Brain microvascular endothelial cell (primary cell): Measurements from ENCODE around the gene CBLC.
A peak's percentile ranks its signal among the peaks of the same experiment; 100 is the strongest.

Experiments
- DNase-seq: peaks from one replicate; pipeline ENCODE4 v3.0.0-alpha.2; 2020
- H3K27ac ChIP-seq: fragments of 250-450 bp; sonication (Bioruptor Pico); 2 replicates; pipeline ENCODE4 v1.5.1; 2020; ENCODE audit warnings: mild to moderate bottlenecking, moderate library complexity
- H3K27me3 ChIP-seq: fragments of 250-450 bp; sonication (Bioruptor Pico); replicated peaks from 2 replicates; pipeline ENCODE4 v1.5.1; 2020; ENCODE audit warnings: mild to moderate bottlenecking
- H3K36me3 ChIP-seq: fragments of 250-450 bp; sonication (Bioruptor Pico); replicated peaks from 2 replicates; pipeline ENCODE4 v1.5.1; 2020; ENCODE audit warnings: mild to moderate bottlenecking
- H3K4me3 ChIP-seq: 2 replicates; pipeline ENCODE4 v1.5.1; 2011; ENCODE audit warnings: low read depth, mild to moderate bottlenecking, control low read depth, low read length, moderate library complexity
- in situ Hi-C: cut with HindIII; loops from 2 replicates; pipeline ENCODE4 v1.10.0; 2017; ENCODE audit warnings: low sequenced_read_pairs, low pct_ligation_motif_present
- TF ChIP-seq, protein P1 (sequence below): IDR thresholded peaks from 2 replicates; pipeline ENCODE4 v1.5.1; 2011; ENCODE audit warnings: low read depth, mild to moderate bottlenecking, moderate library complexity, low read length, control low read depth, inconsistent platforms; ENCODE audit errors: missing control alignments

CBLC gene

DNA sequence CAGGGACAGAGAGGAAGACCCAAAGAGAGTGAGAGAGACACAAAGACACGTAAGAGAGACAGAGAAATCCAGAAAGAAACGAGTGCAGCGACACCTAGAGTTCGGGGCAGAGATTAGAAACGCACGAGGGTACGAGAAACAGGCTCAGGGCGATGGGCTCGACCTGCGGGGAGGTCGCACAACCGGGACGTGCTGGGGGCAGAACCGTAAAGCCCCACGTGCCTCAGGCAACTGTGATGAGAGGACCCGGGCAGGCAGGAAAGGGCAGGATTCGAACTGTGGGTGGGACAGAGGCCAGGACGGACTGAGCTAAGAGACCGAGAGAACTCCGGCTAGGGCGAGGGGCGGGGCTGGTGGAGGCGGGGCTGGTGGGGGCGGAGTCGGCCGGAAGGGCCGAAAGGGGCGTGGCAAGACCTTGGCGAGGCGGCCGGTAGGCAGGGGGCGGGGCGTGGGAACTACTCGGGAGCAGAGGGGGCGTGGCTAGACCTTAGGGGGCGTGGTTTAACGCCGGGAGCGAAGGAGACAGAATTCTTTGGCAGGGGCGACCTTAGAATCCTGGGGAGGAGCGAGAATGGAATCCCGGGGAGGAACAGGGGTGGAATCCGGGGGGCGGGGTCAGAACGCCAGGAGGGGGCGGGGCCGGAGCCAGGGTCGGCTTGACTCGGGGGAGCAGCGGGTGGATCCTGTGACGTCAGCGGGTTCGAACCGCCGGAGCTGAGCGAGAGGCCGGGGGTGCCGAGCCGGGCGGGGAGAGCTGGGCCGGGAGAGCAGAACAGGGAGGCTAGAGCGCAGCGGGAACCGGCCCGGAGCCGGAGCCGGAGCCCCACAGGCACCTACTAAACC lies 68.1 kb downstream of the CBLC start, which contains the start of gene NECTIN2:
NECTIN2 (plus strand) TSS at position 686 of the 843 bp plus-strand sequence. CDS start 229 bp downstream, outside the sequence.
- Histone ChIP-seq H3K36me3 (peaks cover 3% of the 10 kb centered on the region), H3K27ac (peak within 1 kb of the TSS; percentile 96), H3K27me3 (no peaks in the 10 kb centered on the region), H3K4me3 (peak within 1 kb of the TSS; percentile 93)
- DNase-seq: peak; percentile 98
- in situ Hi-C loops: no loop called here
- TF ChIP-seq, protein P1, sequence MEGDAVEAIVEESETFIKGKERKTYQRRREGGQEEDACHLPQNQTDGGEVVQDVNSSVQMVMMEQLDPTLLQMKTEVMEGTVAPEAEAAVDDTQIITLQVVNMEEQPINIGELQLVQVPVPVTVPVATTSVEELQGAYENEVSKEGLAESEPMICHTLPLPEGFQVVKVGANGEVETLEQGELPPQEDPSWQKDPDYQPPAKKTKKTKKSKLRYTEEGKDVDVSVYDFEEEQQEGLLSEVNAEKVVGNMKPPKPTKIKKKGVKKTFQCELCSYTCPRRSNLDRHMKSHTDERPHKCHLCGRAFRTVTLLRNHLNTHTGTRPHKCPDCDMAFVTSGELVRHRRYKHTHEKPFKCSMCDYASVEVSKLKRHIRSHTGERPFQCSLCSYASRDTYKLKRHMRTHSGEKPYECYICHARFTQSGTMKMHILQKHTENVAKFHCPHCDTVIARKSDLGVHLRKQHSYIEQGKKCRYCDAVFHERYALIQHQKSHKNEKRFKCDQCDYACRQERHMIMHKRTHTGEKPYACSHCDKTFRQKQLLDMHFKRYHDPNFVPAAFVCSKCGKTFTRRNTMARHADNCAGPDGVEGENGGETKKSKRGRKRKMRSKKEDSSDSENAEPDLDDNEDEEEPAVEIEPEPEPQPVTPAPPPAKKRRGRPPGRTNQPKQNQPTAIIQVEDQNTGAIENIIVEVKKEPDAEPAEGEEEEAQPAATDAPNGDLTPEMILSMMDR: peak; percentile 85

DNA sequence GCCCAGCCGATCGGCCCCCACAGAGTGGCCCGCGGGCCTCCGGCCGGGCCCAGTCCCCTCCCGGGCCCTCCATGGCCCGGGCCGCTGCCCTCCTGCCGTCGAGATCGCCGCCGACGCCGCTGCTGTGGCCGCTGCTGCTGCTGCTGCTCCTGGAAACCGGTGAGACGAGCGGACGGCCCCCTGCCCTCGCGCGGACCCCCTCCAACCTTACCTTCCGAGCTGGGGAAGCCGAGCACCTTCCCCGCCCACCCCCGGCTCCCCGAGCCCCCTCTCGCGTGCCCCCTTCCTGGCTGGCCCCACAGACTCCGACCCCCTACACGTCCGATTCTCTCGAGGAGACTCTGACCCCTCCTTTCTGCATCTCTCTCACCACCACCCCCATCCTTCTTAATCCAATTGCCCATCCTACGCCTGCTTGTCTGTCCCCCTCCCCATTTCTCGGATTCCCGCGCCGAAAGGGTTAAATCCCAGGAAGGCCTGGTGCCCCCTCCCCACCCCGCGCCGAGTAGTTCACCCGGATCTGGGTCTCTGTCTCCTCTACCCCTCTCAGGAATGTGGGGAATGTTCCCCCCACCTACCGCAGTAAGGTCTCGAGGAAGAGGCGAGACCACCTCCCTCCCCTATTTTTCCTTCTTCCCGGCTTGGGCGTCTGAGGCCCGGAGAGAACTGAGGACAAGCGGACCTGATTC lies 68.9 kb downstream of the CBLC start:
- Histone ChIP-seq H3K27me3 (no peaks in the 10 kb centered on the region), H3K4me3 (peak overlapping the region; percentile 93), H3K27ac (peak overlapping the region; percentile 96), H3K36me3 (peaks cover 3% of the 10 kb centered on the region)
- DNase-seq: peak; percentile 16
- in situ Hi-C loops: no loop called here
- TF ChIP-seq, protein P1: no peak

DNA sequence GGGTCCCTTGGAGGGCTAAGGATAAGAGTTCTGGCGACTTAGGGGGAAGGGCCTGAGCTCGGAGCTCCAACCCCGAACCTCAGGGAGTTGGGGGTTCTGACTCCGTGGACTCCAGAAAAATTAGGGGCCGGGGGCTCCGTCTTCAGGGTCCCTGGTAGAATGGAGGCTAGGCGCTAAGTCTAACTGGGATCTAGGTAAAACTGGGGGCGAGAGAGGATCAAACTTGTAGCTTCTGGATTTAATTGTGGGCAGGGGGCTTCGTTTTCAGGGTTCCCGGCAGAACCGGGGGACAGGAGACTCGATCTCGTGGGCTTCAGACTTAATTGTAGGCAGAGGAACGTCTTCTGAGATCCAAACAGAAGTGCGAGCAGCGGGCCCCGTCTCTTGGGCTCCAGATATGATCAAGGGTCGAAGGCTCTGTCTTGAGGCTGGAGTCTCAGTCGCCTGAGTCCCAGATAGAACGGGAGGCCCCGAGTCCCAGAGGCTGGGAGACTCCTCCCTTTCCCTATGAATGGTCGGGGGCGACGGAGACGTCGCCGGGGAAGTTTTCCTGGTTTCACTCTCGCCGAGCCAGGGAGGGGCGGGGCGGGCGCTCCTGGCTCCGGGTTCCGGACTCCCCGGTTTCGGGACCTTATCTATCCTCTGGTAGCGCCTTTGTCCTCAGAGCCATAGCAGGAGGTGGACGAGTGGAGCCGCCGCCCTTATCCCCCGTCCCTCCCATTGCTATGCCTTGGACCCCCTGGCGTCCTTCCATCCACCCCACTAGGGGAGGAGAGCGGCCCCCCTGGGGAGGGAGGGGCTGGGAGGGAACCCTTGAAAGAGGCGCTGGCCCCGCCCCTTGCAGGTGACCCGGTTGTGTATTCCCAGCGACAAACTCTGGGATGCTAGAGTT lies 69.7 kb downstream of the CBLC start:
- peak overlapping the region; percentile 93 for H3K4me3 ChIP-seq
- peaks cover 3% of the 10 kb centered on the region for H3K36me3 ChIP-seq
- H3K27ac ChIP-seq: peak overlapping the region; percentile 96
- peak; percentile 60 for DNase-seq
- in situ Hi-C loops: no loop called here
- H3K27me3 ChIP-seq: no peaks in the 10 kb centered on the region
- TF ChIP-seq, protein P1: no peak

DNA sequence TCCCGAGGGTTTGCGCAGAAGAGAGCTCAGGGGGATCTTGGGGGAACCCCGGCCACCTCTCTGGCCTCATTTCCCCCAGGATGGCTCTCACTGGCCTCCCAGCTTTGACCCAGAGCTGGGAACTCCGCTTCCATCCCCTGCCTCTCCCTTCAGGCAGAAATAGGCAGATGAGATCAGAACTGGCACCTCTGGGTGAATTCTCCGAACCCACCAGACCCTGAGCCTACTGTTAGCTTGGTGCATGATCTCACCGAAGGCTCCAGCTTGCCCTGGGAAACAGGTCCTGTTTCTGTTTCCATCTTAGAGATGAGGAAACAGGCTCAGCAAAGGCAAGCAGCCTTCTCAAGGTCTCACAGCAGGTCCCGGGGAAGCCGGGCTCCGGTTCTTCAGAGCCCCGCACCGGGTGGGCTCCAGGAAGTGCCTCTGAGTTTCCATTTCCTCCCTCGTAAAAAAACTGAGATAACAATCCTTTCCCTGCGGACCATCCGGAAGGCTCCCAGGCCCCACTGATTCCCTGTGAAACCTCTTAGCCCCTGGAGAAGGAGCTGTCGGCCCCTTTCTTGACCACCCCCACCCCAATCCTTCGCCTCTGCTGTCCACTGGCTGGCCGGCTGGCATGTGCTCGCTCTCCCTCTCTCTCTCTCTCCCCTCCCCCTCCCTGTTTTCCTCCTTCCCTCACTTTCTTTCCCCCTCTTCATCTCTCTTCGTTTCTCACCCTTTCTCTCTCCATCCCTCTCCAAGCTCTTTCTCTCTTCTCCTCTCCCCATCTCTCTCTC lies 70.5 kb downstream of the CBLC start:
- Histone ChIP-seq H3K27me3 (no peaks in the 10 kb centered on the region), H3K27ac (peak overlapping the region; percentile 96), H3K4me3 (peak overlapping the region; percentile 93), H3K36me3 (peaks cover 3% of the 10 kb centered on the region)
- TF ChIP-seq, protein P1: no peak
- peak; percentile 49 for DNase-seq
- in situ Hi-C loops: no loop called here

DNA sequence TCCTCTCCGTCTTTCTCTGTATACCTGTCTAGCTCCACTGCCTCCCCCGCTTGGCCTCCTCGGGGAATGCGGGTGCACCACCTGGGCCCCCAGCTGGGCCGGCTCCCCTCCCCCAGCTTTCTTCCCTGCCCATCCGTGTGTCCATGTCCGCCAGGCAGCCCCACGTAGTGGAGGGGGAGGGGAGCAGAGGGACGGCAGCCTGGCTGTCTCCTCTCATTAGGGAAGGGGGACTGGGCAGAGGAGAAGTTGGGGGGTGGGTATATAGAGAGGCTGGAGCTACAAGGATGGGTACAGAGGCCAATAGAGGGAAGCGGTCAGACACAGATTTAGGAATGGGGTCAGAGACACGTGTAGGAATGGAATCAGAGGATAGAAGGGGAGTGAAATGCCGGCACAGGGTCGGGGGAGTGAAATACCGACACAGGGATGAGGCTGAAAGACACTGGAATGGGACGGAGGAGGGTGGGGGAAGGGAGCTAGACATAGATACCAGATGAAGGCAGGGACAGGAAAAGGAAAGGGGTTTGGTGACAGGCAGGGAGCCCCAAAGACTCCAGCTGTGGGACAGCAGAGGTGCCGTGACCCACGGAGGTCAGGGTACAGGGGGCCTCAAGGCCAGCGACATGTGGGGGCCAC lies 71.2 kb downstream of the CBLC start:
- in situ Hi-C loops: no loop called here
- peak; percentile 14 for DNase-seq
- Histone ChIP-seq H3K36me3 (peaks cover 3% of the 10 kb centered on the region), H3K27ac (peak overlapping the region; percentile 96), H3K4me3 (peak overlapping the region; percentile 93), H3K27me3 (no peaks in the 10 kb centered on the region)
- TF ChIP-seq, protein P1: no peak
